Stimulated activated CD4-positive, alpha-beta T cell treated with anti-CD3 and anti-CD28 coated beads, TNF-alpha, amount 100 ng/mL, for 4 hours (primary cell): ENCODE results near the gene MBP.
A peak's percentile ranks its signal among the peaks of the same experiment; 100 is the strongest.

Experiments
- DNase-seq, 3 experiments: peaks; one replicate each; pipeline ENCODE4 v3.0.0-alpha.2; 2020; ENCODE audit warnings: low read depth in 3 of 3

MBP gene

DNA sequence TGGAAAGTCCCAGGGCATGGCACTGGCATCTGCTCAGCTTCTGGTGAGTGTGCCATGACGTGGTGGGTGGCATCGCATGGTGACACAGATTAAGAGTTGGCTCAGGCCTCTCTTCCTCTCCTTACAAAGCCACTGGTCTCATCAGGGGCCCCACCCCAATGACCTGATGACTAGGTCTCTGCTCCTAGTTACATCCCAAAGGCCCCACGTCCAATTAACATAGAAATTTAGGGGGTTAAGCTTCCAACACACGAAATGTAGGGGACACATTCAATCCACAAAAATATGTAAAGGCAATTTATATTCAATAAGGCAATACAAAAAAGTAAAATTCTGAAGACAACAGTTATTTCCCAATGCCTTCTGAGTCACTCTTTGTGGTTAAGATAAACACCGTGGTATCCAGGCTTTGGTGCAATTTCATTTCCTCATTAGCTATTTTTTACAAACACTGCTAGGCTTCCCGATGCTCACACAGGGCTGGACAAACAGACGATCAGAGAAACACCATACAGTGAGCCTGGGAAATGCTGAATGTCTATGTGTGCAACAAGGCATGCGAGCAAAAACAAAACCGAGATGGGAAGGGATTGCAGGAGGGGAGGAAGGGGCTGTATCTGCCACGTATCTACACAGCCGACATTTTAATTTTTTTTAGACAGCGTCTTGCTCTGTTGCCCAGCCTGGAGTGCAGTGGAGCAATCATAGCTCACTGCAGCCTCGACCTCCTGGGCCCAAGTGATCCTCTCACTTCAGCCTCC, 67.2 kb downstream of the MBP start:
- no peak for DNase-seq

DNA sequence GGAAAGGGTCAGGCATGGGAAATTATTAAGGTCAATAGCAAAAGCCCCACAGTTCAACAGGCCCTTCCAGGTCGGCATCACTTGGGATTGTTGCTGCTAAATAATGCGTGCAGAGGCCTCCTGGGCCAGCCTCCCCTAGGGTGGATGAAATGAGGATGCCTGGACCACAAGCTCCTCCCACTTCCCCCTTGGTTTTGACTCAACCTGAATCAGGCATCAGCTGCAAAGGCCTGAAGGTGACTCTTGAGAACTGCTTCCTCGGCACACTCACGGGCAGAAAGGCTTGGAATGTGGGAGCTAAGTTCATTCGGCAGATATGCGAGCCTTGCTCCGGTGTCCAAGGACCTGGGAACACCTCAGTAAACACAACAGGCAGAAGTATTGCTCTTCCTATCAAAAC, 69.3 kb downstream of the MBP start:
- DNase-seq: peak; percentile 38 to 57 (median 50)

DNA sequence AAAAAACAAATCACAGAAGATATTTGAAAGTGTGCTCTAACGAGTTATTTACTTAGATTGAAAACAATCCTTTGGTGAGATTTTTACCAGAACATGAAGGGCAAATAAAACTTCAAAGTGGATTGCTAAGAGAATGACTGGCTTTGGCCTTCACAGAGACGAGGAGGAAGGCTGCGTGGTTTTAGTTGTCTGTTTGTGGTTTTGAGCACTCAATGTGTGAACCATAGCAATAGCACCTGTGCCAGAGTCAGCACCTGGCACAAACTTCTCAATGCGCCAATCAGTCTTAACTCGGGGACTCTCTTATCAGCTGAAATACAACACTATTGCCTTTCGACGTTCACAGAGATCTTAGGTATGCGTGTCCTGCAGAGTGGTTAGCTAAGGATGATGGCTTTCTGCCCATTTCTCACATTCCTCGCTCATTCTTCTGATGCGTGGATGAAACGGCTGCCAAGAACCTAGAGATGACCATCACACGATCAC, 70.0 kb downstream of the MBP start:
- peak in 1 of 3 experiments; percentile 48 for DNase-seq

DNA sequence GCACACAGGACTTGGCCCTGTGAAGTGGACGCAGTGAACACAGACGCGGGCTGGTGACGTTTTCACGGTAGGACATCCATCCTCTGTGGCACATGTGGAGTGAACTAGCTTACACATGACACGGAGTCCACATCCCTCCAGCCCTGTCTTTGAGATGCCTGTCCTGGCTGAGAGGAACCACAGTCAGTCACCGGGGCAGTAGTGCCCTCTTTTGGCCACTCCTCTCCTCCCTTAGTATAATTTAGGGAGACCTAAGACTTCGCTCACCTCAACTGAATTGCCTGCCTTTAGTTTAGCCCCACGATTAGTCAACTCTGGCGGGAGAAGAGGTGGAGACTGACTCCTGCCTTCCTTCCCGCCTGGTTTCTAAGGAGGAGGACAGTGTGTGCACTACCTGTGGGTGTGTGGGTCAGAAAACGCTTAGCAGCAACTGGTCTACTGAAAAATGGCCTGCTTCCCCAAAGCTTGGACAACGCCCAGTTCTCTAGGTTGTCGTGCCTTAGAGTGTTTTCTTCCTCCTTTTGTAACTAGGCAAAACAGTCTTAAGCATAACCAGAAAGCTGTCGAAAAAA, 70.6 kb downstream of the MBP start:
- no peak for DNase-seq

DNA sequence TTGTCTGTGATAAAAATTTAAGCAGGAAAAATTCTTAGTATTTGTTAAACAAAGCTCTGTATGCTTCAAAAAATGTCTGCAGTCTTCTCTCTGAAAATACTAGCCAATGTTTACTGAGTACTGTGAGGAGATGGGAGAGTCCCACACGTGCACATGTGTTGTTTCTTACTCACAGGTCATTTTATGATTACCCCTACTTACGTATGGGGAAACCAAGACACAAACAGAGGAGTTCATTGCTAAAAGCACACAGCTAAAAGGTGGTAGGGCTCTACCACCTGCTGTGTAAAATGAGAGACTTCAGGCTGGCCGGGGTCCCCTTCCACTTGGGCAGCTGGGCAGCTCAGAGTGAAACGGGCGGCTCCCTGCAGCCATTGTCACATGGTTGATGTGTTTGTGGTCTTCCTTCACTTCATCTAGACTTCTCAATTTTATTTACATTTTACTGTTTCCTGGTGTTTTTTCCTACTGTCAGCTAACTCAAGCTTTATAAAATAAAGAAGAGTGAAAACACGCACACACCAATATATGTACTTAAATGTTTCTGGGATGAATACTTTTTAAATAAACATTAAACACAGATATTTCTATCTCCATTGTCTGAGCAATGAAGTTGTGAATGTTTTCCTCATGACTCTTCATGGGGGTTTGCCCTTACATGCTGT, 71.2 kb downstream of the MBP start:
- DNase-seq: no peak

DNA sequence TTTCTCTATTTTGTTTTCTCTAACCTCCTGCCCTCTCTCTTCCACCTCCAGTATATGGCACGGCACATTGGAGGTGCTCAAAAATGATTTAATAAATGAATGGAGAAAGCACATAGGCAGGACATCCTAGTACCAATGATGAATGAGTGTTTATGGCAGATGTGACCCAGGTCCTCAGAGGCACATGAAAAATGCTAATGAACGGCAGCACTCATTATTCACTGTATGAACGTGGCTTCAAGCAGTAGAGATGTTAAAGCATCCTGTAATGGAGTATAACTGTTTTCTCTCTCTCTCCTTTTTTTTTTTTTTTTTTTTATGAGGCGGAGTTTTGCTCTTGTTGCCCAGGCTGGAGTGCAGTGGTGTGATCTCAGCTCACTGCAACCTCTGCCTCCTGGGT, 72.4 kb downstream of the MBP start:
- no peak for DNase-seq

DNA sequence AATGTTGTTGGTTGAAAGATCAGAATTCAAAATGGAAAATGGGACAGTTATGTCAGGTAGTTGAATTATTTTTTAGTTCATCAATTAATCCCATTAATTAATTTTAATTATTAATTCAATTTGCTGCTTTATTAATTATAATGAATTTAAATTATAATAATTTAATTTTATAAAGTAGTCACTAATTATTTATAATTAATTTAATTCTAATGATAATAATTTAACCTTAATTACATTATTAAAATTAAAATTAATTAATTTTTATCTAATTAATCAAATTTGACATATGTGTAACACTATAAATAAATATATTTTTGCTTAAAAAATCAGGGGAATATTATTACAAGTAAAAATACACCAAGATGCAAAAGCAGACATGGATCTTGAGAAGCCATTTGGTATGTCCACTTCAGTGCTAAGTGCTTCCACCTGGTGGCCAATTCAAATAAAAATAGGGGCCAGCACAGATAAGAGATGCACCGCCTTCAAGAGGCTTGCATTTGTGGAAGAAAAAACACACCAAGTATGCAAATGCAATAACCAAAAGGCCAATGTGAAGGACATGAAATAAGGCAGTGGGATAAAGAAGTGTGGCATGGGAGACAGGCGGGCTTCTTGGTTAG, 73.2 kb downstream of the MBP start:
- DNase-seq: no peak

DNA sequence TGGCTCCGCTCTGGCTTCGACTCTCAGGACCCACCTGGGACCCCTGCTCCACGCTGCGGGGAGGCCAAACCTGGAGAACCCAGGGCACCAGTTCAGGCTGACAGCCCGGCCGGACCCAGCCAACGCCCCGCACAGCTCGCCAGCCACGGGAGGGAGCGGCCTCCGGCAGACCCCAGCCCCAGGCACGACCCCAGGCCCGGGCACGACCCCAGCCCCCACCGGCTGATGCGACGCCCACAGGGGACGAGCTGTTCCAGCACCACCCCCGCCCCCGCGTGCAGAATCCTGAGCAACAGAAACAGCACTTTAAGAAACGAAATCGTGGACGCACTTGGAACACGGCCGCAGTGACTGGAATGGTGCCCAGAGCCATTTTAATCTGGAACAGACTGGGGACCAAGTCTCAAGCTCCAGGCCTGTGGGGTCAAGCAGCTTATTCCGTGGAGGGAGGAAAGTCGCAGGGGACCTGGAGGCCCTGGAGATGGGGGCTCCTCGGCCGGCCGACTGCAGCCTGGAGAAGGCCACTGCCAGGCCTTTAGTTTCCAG, 74.2 kb downstream of the MBP start:
- no peak for DNase-seq

DNA sequence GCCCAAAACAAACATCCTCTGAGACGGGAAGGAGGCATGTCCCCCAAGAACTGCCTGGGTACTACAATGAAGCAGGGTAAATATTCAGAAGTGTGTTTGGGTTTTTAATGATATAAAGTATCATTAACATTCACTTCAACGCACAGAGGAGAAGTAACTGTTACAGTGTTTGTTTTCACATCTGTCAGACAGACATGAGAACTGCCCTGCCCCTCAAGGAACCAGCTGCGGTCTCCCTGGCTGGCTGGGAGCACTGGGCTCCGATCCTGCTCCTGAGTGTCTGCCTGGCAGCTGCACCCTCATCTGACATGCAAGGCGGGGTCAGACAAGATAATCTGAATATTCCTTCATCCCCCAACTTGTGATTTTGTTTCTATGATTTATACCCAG, 75.6 kb downstream of the MBP start:
- no peak for DNase-seq

DNA sequence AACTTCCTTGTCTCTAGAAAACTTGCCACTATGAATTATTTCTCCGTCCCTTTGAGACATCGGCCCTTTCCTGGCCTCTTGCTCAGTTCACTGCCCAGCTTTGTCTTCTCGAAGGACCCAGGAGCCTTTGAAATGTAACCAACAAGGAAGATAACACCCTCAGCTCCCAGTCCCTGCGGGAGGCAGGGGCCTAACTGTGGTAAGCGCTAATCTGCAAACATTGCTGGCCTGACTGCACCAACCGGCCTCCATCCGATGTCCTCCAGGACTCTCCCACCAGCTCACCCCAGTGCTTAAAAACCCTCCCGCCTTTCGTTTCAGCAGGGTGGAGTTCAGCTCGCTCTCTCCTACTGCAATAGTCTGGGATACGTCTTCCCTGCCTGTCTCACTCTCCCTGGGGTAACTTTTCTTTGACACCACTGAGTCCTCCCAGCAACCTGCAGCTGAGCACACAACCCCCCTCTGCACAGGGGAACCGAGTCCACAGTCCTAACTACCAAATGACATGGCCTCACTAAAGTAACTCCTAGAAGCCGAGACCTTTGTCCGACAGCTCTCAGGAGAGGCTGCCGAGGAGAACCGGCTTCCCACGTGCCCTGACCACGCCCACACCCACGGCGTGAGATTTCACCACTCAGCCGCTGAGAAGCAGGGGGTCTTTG, 76.1 kb downstream of the MBP start:
- no peak for DNase-seq

DNA sequence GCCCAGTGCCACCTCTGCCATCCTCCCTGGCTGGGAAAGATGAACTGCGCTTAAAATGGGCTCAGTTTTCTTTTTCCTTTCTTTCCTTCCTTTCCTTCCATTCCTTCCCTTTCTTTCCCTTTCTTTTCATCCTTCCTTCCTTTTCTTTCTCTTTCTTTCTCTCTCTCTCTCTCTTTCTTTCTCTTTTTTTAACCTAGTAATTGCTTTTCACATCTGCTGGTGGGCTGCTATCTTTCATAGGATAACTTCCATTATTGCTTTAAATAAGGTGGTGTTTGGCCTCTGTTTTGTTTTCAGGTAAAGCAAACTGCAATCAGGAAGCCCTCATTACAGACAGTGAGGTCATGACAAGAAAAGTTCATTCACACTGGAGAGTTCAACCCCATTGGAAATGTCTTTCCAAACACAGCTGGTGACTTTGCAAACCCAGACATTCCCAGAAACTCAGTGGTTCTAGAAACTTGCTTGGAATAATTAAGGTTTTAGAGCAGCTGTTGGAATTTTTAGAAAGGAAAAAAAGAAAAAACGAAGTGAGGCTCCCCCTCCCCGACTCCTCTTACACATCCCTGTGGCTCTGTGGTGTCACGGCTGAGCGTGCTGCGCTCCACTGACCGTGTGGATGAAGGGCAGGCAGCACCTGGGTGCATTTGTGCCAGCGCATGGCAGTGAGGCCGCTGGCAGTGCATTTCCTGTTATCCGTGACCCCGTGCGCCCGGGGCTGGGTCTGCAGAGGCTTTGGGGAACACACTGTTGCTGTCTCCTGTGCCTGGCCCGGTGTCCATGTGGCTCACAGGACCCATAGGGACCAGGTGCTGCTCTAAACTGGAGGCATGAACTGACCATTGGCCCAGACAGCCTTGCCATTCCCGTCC, 76.9 kb downstream of the MBP start:
- DNase-seq: no peak

DNA sequence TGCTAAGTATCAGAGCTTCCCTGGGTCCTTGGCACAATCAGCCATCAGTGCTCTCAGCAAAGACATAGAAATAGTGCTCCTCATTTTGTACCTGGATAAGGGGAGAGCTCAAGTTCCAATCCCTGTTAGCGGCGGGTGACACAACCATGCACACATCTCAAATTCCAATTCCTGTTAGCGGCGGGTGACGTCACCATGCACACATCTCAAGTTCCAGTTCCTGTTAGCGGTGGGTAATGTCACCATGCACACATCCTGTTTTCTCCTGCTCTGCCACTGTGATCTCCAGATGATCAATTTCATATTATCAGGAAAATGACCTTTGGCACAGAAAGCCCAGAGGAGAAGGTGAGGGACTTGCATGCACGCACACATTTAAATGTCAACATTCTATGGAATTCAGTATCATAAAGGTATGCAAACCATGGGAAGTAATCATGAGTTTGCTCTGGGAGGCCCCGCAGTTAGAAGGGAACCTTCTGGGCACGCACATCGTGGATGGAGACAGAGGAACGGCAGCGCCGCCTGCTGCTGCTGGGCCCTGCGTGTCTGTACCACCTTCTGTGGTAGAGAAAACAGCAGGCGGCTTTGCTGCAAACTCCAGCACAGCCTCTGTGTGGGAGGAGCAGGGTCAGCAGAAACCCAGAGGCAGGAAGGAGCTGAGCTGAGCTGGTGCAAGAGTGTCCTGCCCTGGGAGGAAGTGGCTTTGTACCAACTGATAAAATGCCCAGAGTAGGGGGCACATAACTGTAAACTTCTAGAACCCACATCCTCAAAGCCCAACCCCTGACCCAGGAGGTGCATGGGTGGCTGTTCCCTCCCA, 77.8 kb downstream of the MBP start:
- DNase-seq: peak; percentile 37 to 52 (median 43)

DNA sequence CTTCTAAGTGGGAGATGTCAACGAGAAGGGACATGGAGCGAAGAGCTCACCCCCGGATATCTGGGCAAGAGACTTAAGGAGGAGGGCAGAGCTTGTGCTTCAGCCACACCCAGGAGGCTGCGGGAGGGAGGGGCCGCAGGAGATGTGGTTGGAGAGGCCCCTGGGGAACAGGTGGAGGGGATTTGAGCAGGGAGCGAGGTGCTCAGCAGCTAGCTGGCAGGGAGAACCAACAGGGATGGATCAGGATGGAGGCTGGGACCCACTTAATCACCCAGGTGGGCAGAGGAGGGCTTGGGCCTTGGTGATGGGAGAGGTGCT, 78.3 kb downstream of the MBP start:
- DNase-seq: no peak

DNA sequence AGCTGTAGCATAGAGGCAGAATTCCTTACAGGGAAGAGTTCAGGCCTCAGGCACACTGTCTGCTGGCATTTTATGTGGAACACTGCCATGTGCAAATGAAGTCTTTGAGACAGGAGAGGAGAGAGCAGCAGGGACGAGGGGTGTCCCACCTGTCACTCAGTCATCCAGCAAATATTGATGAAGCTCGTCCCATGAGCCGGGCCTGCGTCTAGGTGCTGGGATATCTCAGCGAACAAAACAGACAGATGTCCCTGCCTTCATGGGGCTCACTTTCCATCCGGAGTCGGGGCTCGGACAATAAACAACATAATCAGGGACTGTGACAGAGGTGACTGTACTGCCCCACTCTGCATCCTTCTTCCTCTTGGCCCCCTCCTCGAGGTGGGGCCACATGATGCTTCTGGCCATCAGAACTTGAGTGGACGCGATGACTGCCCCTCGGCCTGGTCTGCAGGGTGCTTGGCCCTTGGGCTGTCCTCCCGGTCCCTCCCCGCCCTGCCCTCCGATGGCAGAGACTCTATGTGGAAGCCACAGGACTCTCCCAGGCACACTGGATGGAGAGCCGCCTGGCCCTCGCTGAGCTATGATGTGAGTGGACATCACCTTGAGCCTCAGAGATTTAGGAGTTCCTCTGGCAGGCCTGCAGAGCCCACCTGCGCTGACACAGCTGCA, 78.8 kb downstream of the MBP start:
- DNase-seq: no peak

DNA sequence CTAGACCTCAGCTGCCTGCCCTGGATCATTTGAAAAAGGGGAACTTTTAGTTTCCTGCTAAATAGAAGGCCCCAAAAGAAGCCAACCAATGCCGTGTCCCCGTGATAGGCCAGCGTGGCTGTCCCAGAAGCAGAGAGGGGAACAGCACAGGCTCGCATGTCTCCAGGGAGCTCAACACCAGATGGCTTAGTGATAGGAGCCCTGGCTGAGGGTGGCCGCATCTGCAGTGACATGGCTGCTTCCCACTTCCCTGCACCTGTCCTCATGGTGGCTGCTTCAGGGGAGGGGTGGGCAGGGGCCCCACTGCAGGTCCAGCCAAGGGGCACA, 79.6 kb downstream of the MBP start:
- DNase-seq: no peak

DNA sequence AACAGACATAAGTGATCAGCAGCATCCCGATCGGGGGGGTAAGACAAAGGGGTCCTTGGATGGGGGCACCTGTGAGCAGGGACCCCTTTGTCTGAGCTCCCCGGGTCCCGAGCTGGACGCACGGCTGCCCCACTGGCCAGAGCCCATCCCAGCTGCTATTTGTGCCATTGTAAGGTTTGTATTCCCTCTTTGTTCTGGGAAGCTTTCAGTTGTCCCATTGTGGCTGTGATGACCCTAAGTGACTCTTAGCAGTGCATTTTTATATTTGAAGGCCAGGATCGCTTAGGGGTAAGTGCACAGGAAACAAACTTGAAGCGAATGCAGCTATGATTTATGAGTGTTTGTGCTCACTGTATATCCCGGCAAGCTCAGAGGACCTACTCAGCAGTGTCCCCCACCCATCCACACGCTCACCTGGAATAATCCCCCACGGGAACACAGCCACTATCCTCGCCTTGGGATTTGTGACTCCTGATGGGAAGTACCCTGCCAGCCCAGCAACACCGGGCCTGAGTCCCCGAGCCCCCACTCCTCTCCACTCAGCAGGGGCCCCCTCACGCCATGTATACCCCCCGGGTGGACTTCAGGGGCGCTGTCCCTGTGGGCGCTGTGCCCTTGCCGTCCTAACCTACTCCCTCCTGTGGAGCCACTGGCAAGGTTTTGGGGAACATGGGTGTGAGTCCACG, 80.1 kb downstream of the MBP start:
- DNase-seq: no peak

DNA sequence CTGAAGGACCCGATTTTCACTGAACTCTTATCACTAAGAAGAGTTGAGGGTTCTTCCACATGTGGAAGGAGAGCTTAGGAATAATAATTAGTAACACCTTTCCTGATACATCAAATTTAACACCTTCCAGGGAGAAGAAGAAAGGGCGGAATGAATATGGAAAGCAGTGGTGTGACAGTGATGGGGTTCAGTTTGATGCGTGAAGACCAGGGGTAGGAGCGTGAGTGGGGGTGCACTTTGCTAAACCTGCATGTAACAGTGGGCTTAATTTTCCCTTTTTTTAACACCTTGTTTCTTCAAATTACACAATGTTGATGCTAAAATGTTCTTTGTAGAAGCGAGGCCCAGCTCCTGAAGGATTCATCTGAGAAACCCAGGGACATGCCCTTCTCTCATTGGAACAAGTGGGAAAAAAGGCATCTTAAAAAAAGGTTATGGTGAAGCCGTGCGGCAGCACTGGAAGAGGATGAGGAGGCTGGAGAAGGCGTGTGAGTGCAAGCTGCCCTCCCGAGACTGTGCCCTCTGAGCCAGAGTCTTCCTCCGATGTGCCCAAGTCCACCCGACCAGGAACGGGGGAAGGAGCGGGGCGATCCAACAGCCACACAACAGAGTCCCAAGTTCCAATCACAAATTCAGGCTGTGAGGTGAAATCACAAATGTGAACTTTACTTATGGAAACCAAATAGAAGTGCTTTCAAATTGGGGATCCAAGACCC, 80.8 kb downstream of the MBP start:
- no peak for DNase-seq

DNA sequence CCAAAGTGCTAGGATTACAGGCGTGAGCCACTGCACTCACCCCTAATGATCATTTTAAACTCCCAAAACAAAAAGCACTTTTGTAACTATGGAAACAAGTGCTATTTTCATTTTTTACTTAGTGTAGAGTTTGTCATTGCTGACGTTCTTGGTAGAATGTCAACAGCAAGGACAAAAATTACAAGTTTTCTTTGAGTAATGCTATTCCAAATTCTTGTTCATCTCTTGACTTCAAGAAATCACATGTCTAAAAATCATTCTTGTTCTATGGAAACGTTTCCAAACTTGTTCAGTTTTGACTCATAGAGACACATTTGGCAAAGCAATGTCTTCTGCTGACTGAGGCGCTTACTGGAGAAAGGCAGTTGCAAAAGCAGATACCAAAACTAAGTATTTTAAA, 82.6 kb downstream of the MBP start:
- no peak for DNase-seq
